GM08714 (cell line): ENCODE measurements around the gene KIF22.
"Not testable (repeated sequence)": the region's sequence is repeated elsewhere in the genome, so short reads cannot be mapped to it uniquely, and the experiment has no call there.

Experiments used
- H3K4me3 ChIP-seq: fragments of 200-500 bp; sonication (Bioruptor generic); 2 replicates; pipeline ENCODE4 v1.5.1; 2014; ENCODE audit warnings: mild to moderate bottlenecking, low read length, inconsistent platforms
- ZNF274 ChIP-seq: IDR thresholded peaks from 2 replicates; pipeline ENCODE4 v1.6.1; 2012; ENCODE audit warnings: mild to moderate bottlenecking, low read depth, low read length

Gene KIF22

DNA sequence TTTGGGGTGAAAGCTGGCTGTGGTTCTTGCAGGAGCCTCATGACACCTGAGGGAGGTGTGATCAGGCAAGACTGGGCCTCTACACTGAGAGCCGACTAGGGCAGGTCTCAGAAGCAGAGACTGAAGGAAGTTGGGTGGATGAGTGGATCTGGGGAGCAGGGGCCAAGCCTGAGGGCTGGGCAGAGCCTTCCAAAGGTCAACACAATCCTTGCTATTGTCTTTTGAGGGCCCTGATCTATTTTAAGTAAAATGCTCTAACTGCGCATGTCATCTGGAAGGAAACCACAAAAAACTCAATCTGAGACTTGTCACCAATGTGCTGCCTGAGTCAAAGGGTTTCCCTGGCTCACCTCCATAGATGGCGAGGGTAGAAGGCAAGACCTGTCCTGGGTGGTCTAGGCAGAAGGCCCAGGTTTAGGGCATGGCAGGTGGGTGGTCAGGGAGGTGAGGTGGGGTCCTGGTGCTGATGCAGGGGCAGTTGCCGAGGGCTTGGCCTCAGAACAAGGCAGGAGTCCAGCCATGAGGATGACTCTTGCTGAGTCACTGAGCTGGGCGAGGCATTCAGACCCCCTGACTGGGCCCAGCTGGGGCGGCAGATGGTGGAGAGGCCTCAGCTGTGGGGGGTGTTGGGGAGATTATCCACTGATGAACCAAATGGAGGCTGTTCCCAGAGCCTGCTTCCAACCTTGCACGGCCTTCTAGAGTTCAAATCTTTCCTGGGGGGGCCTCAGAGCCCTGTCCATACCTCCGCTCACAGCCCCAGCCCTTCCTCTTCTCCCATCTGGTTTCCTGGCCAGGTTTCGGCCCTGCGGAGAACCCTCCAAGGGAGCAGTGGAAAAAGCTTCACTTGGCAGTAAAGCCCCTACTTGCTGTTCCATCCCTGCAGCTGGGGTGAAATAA lies 34.8 kb downstream of the KIF22 start:
- TF ChIP-seq ZNF274, result no peak
- no peak overlapping the region for H3K4me3 ChIP-seq

DNA sequence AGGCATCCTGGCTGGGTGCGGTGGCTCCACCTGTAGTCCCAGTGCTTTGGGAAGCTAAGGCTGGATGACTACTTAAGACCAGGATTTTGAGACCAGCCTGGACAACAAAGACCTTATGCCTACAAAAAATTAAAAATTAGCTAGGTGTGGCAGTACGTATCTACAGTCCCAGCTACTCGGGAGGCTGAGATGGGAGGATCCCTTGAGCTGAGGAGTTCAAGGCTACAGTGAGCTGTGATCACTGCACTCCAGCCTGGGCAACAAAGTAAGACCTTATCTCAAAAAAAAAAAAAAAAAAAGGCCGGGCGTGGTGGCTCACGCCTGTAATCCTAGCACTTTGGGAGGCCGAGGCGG lies 35.8 kb downstream of the KIF22 start:
- no peak overlapping the region for H3K4me3 ChIP-seq
- no peak for TF ChIP-seq ZNF274

DNA sequence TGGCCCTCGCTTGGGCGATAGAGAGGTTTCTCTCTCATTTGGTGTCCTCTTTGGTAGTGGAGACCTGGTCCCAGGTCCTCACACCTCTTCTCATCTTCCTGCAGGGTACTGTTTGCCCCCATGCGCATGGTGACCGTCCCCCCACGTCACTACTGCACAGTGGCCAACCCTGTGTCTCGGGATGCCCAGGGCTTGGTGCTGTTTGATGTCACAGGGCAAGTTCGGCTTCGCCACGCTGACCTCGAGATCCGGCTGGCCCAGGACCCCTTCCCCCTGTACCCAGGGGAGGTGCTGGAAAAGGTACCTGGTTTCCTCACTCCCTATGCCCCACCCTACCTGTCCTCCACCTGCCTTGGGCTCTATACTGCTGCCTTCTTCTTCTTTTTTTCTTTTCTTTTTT lies 40.2 kb downstream of the KIF22 start:
- no peak for TF ChIP-seq ZNF274
- no peak overlapping the region for H3K4me3 ChIP-seq

DNA sequence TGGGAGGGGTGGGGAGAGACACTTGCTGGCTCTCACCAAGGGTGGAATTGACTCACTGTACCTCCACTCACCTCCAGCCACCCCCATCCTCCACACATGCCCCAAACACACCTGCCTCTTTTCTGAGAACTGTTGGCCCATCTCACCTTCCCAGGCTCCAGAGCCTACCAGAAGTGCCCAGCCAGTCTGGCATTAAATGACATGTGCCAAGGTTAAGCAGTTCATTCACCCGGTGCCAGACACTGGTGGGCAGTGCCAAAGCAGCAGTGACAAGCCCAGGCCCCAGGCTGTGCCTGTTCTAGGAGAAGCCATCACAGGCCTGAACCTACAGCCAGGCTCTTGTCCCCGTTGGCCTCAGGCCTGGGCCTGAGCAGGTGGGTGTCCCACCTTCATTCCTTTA lies 40.9 kb downstream of the KIF22 start:
- no peak for TF ChIP-seq ZNF274
- H3K4me3 ChIP-seq, result no peak overlapping the region

DNA sequence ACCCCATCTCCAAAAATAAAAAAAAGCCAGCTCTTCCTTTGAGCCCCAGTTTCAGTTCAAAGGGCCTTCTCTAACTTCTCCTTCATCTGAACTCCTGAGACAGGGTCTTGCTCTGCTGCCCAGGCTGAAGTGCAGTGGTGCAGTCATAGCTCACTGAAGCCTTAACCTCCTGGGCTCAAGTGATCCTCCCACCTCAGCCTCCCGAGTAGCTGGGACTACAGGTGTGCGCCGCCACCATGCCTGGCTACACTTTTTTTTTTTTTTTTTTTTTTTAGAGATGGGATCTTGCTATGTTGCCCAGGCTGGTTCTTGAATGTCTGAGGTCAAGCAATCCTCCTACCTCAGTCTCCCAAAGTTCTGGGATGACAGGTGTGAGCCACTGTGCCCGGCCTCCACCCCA lies 42.7 kb downstream of the KIF22 start:
- H3K4me3 ChIP-seq, result not testable (repeated sequence)

DNA sequence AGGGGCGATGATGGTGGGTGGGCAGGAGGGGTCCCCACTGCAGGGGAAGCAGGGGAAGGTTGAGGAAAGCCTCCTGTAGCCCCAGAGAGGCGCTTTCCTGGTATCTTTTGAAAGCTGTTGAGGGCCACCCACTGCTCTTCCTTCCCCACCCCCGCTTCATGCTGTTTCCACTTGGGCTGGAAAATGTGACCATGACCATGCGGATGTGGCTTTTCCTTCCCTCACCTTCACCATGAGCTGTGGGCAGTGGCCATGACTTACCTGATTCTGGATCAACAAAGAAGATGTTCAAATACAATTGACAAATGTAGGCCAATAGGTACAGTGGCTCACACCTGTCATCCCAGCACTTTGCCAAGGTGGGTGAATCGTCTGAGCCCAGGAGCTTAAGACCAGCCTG lies 43.5 kb downstream of the KIF22 start:
- TF ChIP-seq ZNF274, result no peak

DNA sequence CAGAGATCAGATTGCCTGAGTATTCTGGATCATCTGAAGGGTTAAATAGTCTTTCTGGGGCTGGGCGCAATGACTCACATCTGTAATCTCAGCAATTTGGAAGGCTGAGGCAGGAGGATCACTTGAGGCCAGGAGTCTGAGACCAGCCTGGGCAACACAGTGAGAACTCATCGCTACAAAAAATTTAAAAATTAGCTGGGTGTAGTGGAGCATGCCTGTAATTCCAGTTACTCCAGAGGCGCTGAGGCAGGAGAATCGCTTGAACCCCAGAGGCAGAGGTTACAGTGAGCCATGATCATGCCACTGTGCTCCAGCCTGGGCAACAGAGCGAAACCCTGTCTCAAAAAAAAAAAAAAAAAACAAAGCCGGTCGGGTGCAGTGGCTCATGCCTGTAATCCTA lies 45.4 kb downstream of the KIF22 start:
- no peak overlapping the region for H3K4me3 ChIP-seq
- TF ChIP-seq ZNF274, result no peak

More for the DNA sequence above, 43.5 kb downstream of the KIF22 start:
- no peak overlapping the region for H3K4me3 ChIP-seq

DNA sequence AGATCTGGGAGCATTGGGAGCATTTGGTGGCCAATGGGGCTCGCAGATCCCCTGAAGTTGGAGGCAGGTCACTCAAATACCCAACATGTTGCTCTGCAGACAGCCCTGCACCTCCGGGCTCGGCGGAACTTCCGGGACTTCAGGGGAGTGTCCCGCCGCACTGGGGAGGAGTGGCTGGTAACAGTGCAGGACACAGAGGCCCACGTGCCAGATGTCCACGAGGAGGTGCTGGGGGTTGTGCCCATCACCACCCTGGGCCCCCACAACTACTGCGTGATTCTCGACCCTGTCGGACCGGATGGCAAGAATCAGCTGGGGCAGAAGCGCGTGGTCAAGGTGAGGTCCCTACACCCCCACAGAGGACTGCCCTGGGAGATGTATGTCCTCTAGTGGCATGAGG lies 46.1 kb downstream of the KIF22 start:
- no peak for TF ChIP-seq ZNF274

DNA sequence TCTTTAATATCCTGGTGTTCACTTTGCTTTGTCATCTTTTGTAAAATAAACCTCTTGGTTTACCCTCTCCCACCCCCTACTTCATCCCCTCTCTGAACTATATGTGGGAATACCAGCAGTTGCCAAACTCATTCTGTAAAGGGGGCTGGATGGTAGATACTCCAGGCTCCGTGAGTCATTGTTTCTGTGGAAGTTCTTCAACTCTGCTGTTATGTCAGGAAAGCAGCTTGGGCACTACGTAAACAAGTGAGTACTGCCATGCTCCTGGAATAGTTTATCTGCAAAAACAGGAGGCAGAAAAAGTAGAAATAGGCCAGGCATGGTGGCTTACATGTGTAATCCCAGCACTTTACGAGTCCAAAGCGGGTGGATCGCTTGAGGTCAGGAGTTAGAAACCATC lies 47.3 kb downstream of the KIF22 start:
- no peak for TF ChIP-seq ZNF274
- H3K4me3 ChIP-seq, result no peak overlapping the region

More for the DNA sequence above, 46.1 kb downstream of the KIF22 start:
- H3K4me3 ChIP-seq, result no peak overlapping the region

DNA sequence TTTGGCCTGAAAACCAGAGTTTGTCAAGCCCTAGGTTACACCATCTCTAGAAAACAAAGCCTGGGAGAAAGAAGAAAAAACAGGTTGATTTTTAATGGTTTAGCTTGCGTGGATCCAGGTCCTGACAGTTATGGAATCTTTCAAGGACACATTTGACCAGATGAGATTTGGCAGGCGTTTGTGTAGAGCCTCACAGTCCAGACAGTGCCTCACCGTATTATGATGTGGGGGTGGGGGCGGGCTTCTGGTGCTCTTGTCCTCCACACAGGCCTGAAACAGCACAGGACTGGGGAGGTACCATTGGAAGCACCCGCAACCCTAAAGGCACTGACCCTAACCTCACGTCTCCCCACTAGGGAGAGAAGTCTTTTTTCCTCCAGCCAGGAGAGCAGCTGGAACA lies 49.3 kb downstream of the KIF22 start:
- no peak for TF ChIP-seq ZNF274
- H3K4me3 ChIP-seq, result no peak overlapping the region

DNA sequence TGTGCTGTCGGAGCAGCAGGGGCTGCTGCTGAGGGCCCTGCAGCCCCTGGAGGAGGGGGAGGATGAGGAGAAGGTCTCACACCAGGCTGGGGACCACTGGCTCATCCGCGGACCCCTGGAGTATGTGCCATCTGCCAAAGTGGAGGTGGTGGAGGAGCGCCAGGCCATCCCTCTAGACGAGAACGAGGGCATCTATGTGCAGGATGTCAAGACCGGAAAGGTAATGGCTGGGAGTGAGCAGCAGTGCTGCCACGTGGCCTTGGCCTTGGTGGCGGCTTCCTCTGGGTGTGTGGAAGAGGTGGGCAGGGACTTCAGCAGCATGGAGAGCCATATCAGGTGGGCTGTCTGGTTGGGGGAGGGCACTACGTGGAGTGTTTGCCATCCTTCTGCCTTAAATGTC lies 49.7 kb downstream of the KIF22 start:
- no peak overlapping the region for H3K4me3 ChIP-seq
- TF ChIP-seq ZNF274, result no peak

DNA sequence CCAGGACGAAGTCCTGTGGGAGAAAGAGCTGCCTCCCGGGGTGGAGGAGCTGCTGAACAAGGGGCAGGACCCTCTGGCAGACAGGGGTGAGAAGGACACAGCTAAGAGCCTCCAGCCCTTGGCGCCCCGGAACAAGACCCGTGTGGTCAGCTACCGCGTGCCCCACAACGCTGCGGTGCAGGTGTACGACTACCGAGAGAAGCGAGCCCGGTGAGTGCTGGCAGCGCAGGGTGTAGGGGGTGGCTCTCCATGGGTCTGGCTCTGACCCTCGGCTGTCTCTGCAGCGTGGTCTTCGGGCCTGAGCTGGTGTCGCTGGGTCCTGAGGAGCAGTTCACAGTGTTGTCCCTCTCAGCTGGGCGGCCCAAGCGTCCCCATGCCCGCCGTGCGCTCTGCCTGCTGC lies 51.1 kb downstream of the KIF22 start:
- H3K4me3 ChIP-seq, result no peak overlapping the region
- no peak for TF ChIP-seq ZNF274

DNA sequence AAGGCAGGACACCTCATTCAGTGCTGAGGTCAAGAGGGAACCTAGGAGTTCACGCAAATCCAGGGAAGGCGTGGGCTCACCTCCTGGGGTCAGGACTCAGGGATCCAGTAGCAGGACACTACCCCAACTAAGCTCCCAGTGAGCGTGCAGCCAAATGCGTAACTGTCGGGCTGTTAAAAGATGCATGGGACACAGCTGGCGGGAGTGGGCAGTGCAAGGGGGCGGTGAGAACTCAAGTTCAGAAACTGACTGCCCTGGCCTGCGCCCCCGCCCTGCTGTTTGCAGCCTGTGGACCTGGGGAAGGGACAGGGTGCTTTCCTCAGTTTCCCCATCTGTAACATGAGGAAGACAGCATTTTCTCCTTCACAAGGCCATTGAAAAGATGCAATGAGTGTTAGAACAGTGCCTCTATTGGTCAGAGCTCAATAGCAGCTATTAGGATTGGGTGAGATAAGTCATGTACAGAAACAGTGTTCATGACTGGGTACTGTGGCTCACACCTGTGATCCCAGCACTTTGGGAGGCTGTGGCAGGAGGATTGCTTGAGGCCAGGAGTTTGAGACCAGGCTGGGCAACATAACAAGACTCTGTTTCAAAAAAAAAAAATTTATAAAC lies 52.3 kb downstream of the KIF22 start:
- no peak for TF ChIP-seq ZNF274
- H3K4me3 ChIP-seq, result no peak overlapping the region

DNA sequence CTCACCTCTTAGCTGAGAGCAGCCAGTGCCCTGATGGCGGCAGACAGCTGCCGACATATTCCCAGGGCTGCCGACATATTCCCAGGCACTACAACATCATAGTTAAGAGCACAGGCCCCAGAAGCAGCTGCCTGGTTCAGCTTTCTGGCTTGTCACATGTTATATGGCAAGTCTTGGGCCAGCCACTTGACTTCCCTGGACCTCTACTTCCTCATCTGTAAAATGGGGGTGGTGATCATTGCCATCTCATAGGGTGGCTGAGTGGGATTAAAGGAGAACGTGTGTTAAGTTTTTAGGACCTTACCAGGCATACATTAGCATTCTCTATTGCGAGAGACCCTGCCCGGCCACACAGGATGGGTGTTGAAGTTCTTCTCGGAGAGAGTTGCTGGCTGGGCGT lies 53.4 kb downstream of the KIF22 start:
- no peak for TF ChIP-seq ZNF274
- H3K4me3 ChIP-seq, result no peak overlapping the region

DNA sequence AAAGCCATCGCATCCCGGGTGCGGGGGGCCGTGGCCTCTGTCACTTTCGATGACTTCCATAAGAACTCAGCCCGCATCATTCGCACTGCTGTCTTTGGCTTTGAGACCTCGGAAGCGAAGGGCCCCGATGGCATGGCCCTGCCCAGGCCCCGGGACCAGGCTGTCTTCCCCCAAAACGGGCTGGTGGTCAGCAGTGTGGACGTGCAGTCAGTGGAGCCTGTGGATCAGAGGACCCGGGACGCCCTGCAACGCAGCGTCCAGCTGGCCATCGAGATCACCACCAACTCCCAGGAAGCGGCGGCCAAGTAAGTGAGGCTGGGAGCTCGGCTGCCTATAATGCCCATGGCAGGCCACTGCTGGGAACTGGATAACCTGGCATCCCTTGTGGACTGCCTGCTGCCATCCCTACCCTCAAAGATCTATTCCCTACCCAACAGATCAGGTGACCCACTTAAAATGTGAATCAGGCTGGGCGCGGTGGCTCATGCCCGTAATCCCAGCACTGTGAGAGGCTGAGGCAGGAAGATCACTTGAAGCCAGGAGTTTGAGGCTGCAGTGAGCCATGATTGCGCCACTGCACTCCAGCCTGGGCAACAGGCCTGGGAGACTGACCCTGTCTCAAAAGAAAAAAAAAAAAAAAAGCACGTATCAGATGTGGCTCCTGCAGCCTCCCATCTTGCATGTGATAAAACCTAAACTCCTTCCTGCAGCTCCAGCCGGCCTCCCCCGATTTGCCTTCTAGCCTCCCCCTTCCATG lies 54.2 kb downstream of the KIF22 start:
- no peak for TF ChIP-seq ZNF274
- no peak overlapping the region for H3K4me3 ChIP-seq
